Measurements from ENCODE around the gene HES4. TPM values are rescaled to one million over a fixed set of nuclear protein-coding genes. Genes with fewer than 3 reads are reported as not detected.
A peak's percentile ranks its signal among the peaks of the same experiment; 100 is the strongest.
"Not testable (repeated sequence)": the region's sequence is repeated elsewhere in the genome, so short reads cannot be mapped to it uniquely, and the experiment has no call there.

The HES4 gene
- total and polyA plus RNA-seq, 7 donors, result 2.3 to 21.8 (median 12.3) TPM

- Histone ChIP-seq H3K27ac (peak overlapping the region; percentile 93), H3K4me3 (peak overlapping the region; percentile 53), H3K36me3 (ENCODE audit: insufficient read depth in 1 of 2, low read depth in 1 of 2) (no peaks in the 10 kb centered on the region), H3K27me3 (ENCODE audit: insufficient read depth in 3 of 3, low read length in 2 of 3) (no peaks in the 10 kb centered on the region), H3K4me1 (peaks cover 40% of the 10 kb centered on the region), H3K9me3 (no peaks in the 10 kb centered on the region)
- peak in 1 of 4 donors; percentile 9 for ATAC-seq
- TF ChIP-seq CTCF (IDR thresholded peaks at IDR 0.05), result no peak
- no peak for DNase-seq
- WGBS, 3 donors, result 45 to 63% (median 55%) methylated on average over 52 to 60 of the region's 60 CpGs
- intact Hi-C loops (cut with DNase I), result loop anchor here in 1 of 2 donors (5.0 kb wide), 1 partner anchor 77 kb away; no protein-coding TSS in a partner anchor
These were observed 20.8 kb downstream of the HES4 start for GRCh38 chr1:978835-979743.

- H3K27me3 ChIP-seq (ENCODE audit: insufficient read depth in 3 of 3, low read length in 2 of 3), result peaks cover 0 to 5% (median 0%) of the 10 kb centered on the region in 3 donors
- intact Hi-C loops (cut with DNase I), result loop anchor here in 1 of 2 donors (5.0 kb wide), 1 partner anchor 76 kb away; no protein-coding TSS in a partner anchor
- no peaks in the 10 kb centered on the region for H3K36me3 ChIP-seq (ENCODE audit: insufficient read depth in 1 of 2, low read depth in 1 of 2)
- peak overlapping the region; percentile 53 for H3K4me3 ChIP-seq
- DNase-seq (peak; percentile 56 to 89), ATAC-seq (peak in 1 of 4 donors; percentile 10)
- TF ChIP-seq CTCF (IDR thresholded peaks at IDR 0.05), result no peak
- H3K9me3 ChIP-seq, result no peaks in the 10 kb centered on the region
- 47 to 62% (median 60%) methylated on average over 36 to 44 of the region's 44 CpGs for WGBS, 3 donors
- peak overlapping the region; percentile 93 for H3K27ac ChIP-seq
- peaks cover 40% of the 10 kb centered on the region for H3K4me1 ChIP-seq
These were observed 21.6 kb downstream of the HES4 start for GRCh38 chr1:978069-978834.

GRCh38 chr1:976791-977190 is 23.1 kb downstream of the HES4 start:
- 45 to 57% (median 56%) methylated on average over 11 to 15 of the region's 39 CpGs for WGBS, 3 donors
- H3K36me3 ChIP-seq (ENCODE audit: insufficient read depth in 1 of 2, low read depth in 1 of 2); H3K27ac ChIP-seq; H3K4me3 ChIP-seq; H3K9me3 ChIP-seq; ATAC-seq; H3K27me3 ChIP-seq (ENCODE audit: insufficient read depth in 3 of 3, low read length in 2 of 3): not testable (repeated sequence)
- peaks cover 34% of the 10 kb centered on the region for H3K4me1 ChIP-seq
- DNase-seq, result peak; percentile 34 to 92
- intact Hi-C loops (cut with DNase I), result loop anchor here in 1 of 2 donors (5.0 kb wide), 1 partner anchor 74 kb away; no protein-coding TSS in a partner anchor

- no peaks in the 10 kb centered on the region for H3K9me3 ChIP-seq
- H3K27ac ChIP-seq, result peak overlapping the region; percentile 75
- intact Hi-C loops (cut with DNase I), result loop anchor here in 1 of 2 donors (5.0 kb wide), 1 partner anchor 74 kb away; no protein-coding TSS in a partner anchor
- peak; percentile 39 for TF ChIP-seq CTCF (IDR thresholded peaks at IDR 0.05)
- peaks cover 0 to 6% (median 0%) of the 10 kb centered on the region in 3 donors for H3K27me3 ChIP-seq (ENCODE audit: insufficient read depth in 3 of 3, low read length in 2 of 3)
- peak overlapping the region; percentile 28 for H3K4me3 ChIP-seq
- DNase-seq (peak; percentile 41 to 75), ATAC-seq (peak in 3 of 4 donors; percentile 1 to 33 (median 8))
- peaks cover 27% of the 10 kb centered on the region for H3K4me1 ChIP-seq
- 8 to 18% (median 10%) methylated on average over 25 to 40 of the region's 40 CpGs for WGBS, 3 donors
- H3K36me3 ChIP-seq (ENCODE audit: insufficient read depth in 1 of 2, low read depth in 1 of 2), result no peaks in the 10 kb centered on the region
These were observed 23.8 kb downstream of the HES4 start for GRCh38 chr1:975896-976683.

Measured in psoas muscle (tissue), 8 donors.